Measurements from ENCODE around the gene ARRDC4.

ARRDC4 gene

DNA sequence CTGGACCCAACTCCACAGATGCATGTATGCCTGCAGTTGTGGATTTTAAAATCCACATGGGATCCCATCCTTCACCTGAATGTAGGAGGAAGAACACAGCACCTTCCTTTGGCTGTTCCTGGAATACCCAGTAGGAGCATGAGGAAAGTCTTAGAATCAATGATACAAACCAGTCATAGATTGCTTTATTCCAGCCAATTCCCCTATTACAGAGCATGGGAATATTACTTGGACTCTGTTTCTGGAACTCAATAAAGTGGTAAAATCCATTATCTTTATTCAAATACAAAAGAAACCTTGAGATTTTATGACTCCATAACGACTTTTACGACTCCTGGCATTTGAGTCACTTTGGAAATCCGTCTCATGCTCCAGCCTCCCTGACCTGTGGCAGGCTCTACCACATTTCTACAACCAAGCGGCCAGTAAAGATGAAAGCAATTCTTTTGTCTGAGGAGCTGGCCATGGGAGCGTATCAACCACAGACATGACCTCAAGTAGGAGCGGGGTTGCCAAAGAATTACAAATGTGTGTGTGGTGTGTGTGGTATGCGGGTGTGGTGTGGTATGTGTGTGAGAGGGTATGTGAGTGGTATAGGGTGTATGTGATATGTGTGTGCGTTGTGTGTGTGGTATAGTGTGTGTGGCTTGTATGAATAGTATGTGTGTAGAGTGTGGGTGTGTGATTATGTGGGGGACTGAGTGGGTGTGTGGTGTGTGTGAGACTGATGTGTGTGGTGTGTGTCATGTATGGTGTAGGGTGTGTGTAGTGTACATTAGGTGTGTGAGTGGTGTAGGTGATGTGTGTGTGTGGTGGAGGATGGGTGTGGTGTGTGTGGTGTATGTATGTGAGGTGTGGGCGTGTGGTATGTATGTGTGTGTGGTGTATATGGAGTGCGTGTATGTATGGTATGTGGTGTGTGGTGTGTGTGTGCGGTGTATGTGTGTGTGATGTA lies 40.0 kb downstream of the ARRDC4 start:
- in situ Hi-C loops (cut with MboI; ENCODE audit: low pct_unique_long_range_greater_than_20kb, low sequenced_read_pairs, unreplicated experiment): no loop called here
- no peak for TF ChIP-seq CTCF (IDR thresholded peaks at IDR 0.05; ENCODE audit: extremely low read depth, insufficient read depth, missing control alignments)
- DNase-seq (ENCODE audit: low spot score): no peak

DNA sequence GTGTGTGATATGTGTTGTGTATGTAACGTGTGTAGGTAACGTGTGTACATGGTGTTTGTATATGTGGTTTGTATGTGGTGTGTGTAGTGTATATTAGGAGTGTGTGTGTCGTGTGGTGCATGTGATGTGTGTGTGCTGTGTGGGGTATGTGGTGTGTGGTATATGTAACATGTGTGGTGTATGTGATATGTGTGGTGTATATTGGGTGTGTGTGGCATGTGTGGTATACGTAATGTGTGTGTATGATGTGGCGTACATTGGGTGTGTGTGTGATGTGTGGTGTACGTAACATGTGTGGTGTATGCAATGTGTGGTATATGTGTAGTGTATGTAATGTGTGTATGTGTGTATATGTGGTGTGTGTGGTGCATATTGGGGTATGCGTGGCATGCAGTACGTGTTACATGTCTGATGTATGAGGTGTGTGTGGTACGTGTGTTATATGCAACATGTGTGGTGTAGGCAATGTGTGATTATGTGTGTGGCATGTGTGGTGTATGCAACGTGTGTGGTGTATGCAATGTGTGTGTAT lies 41.2 kb downstream of the ARRDC4 start:
- TF ChIP-seq CTCF (IDR thresholded peaks at IDR 0.05; ENCODE audit: extremely low read depth, insufficient read depth, missing control alignments): no peak
- in situ Hi-C loops (cut with MboI; ENCODE audit: low pct_unique_long_range_greater_than_20kb, low sequenced_read_pairs, unreplicated experiment): no loop called here
- DNase-seq (ENCODE audit: low spot score): no peak

- no peak for TF ChIP-seq CTCF (IDR thresholded peaks at IDR 0.05; ENCODE audit: extremely low read depth, insufficient read depth, missing control alignments)
- no peak for DNase-seq (ENCODE audit: low spot score)
- in situ Hi-C loops (cut with MboI; ENCODE audit: low pct_unique_long_range_greater_than_20kb, low sequenced_read_pairs, unreplicated experiment): no loop called here
Measured at GRCh38 chr15:98002419-98002818, 41.9 kb downstream of the ARRDC4 start.

- DNase-seq (ENCODE audit: low spot score): no peak
- TF ChIP-seq CTCF (IDR thresholded peaks at IDR 0.05; ENCODE audit: extremely low read depth, insufficient read depth, missing control alignments): no peak
- in situ Hi-C loops (cut with MboI; ENCODE audit: low pct_unique_long_range_greater_than_20kb, low sequenced_read_pairs, unreplicated experiment): no loop called here
Measured at GRCh38 chr15:98002866-98003265, 42.4 kb downstream of the ARRDC4 start.

GRCh38 chr15:98003518-98003917 lies 43.0 kb downstream of the ARRDC4 start:
- TF ChIP-seq CTCF (IDR thresholded peaks at IDR 0.05; ENCODE audit: extremely low read depth, insufficient read depth, missing control alignments): no peak
- in situ Hi-C loops (cut with MboI; ENCODE audit: low pct_unique_long_range_greater_than_20kb, low sequenced_read_pairs, unreplicated experiment): no loop called here
- DNase-seq (ENCODE audit: low spot score): no peak

DNA sequence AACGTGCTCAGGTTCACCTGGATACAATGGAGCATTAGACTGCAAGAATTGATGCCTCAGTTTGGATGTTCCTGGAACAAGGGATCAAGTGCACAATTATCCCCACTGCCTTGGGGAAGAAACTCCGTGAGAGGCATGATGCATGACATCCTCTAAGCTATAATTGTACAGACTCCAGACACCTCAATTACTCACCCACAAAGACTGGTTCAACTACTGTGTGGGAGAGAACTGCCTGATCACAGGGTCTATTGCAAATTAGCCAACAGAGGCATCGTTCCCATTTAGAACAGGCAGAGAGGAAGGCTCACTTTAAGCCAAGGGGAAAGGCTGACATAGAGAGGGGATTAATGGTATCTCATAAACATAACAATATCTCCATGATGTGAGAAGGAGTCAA lies 43.5 kb downstream of the ARRDC4 start:
- TF ChIP-seq CTCF (IDR thresholded peaks at IDR 0.05; ENCODE audit: extremely low read depth, insufficient read depth, missing control alignments): no peak
- DNase-seq (ENCODE audit: low spot score): no peak
- in situ Hi-C loops (cut with MboI; ENCODE audit: low pct_unique_long_range_greater_than_20kb, low sequenced_read_pairs, unreplicated experiment): no loop called here

Data from GM13977 (cell line).